SU-DHL-6 (cell line): Measurements from ENCODE around the gene DGLUCY.

Experiments
- H2AFZ ChIP-seq: fragments of 200-600 bp; sonication (generic); 2 replicates; pipeline ENCODE4 v1.6.1; 2014; ENCODE audit warnings: low read depth, mild to moderate bottlenecking, moderate library complexity, mixed read lengths, antibody characterized with exemption, low read length; ENCODE audit not compliant: severe bottlenecking
- H3F3A ChIP-seq: fragments of 200-600 bp; shearing (Covaris generic); 2 replicates; pipeline ENCODE4 v1.6.0; 2016; ENCODE audit warnings: antibody characterized with exemption, mild to moderate bottlenecking; ENCODE audit not compliant: insufficient read depth
- H3K27ac ChIP-seq: fragments of 200-600 bp; sonication (generic); 2 replicates; pipeline ENCODE4 v1.5.1; 2016; ENCODE audit warnings: low read depth, mild to moderate bottlenecking, low read length, moderate library complexity, mixed read lengths
- H3K27me3 ChIP-seq: fragments of 200-600 bp; sonication (generic), shearing (Covaris generic); 2 replicates; pipeline ENCODE4 v1.6.0; 2014; ENCODE audit warnings: mild to moderate bottlenecking, low read length
- H3K36me3 ChIP-seq: fragments of 200-600 bp; sonication (generic); 2 replicates; pipeline ENCODE4 v1.6.1; 2014; ENCODE audit warnings: mild to moderate bottlenecking, low read length, mixed read lengths
- H3K4me2 ChIP-seq: fragments of 300-600, 200-600 bp; shearing (Covaris generic), sonication (generic); 2 replicates; pipeline ENCODE4 v1.6.0; 2014; ENCODE audit warnings: low read length, low read depth, mild to moderate bottlenecking; ENCODE audit not compliant: poor library complexity, severe bottlenecking
- H3K4me3 ChIP-seq: fragments of 200-600 bp; sonication (generic); 2 replicates; pipeline ENCODE4 v1.5.1; 2014; ENCODE audit warnings: antibody characterized with exemption, low read length, mild to moderate bottlenecking, mixed read lengths; ENCODE audit not compliant: insufficient read depth, poor library complexity, severe bottlenecking
- H3K79me2 ChIP-seq: fragments of 200-600 bp; sonication (generic); 2 replicates; pipeline ENCODE4 v1.6.1; 2014; ENCODE audit warnings: mild to moderate bottlenecking, low read length, moderate library complexity; ENCODE audit not compliant: insufficient read depth
- H3K9ac ChIP-seq: fragments of 200-600 bp; sonication (generic); 2 replicates; pipeline ENCODE4 v1.7.0; 2014; ENCODE audit warnings: mild to moderate bottlenecking, low read length
- H3K9me2 ChIP-seq: fragments of 200-600 bp; sonication (generic); replicated peaks from 2 replicates; pipeline ENCODE4 v1.6.1; 2014; ENCODE audit warnings: low read length; ENCODE audit not compliant: insufficient read depth
- H3K9me3 ChIP-seq: fragments of 200-600 bp; sonication (generic); 2 replicates; pipeline ENCODE4 v1.6.1; 2014; ENCODE audit warnings: low read length, mixed read lengths; ENCODE audit not compliant: insufficient read depth
- H4K20me1 ChIP-seq: fragments of 200-600 bp; sonication (generic); 2 replicates; pipeline ENCODE4 v1.6.1; 2014; ENCODE audit warnings: low read depth, mild to moderate bottlenecking, antibody characterized with exemption, low read length, moderate library complexity, mixed read lengths
- EZH2phosphoT487 ChIP-seq: fragments of 200-600 bp; sonication (generic), shearing (Covaris generic); conservative IDR thresholded peaks from 2 replicates; pipeline ENCODE4 v1.6.1; 2018; ENCODE audit warnings: mild to moderate bottlenecking, antibody characterized with exemption, low read length, moderate library complexity, mixed read lengths
- TF ChIP-seq, protein P1 (sequence below): fragments of 200-600 bp; sonication (generic); IDR thresholded peaks from one replicate; pipeline ENCODE4 v1.5.1; 2017; ENCODE audit warnings: antibody characterized with exemption, mild to moderate bottlenecking, low read length, moderate library complexity; ENCODE audit not compliant: insufficient read depth, poor library complexity, severe bottlenecking

The DGLUCY gene

DNA sequence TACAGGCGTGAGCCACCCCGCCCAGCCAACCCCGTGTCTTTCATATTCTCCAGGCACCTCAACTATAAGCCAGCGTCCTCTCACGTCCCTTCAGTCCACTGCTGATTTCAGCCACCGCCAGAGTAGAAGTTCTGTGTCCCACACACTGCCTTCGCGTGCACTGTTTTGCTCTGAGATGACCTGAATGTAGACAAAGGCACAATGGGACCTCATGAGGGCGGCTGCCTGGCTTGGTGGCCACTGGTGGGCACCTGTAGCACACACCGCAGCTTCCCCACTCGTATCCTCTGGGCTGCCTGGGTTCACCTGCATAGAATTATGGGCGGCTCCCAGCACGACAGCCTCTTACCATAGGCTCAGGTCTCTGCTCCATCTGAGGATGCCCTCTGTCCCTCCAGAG lies 73.4 kb downstream of the DGLUCY start:
- no peaks in the 10 kb centered on the region for H3K27me3 ChIP-seq
- no peaks in the 10 kb centered on the region for H3K9me3 ChIP-seq
- no peaks in the 10 kb centered on the region for H3K79me2 ChIP-seq
- H3K9ac ChIP-seq = no peak overlapping the region
- no peak overlapping the region for H3K4me2 ChIP-seq
- no peaks in the 10 kb centered on the region for H3F3A ChIP-seq
- H3K4me3 ChIP-seq = no peak overlapping the region
- no peaks in the 10 kb centered on the region for H3K36me3 ChIP-seq
- TF ChIP-seq, protein P1, sequence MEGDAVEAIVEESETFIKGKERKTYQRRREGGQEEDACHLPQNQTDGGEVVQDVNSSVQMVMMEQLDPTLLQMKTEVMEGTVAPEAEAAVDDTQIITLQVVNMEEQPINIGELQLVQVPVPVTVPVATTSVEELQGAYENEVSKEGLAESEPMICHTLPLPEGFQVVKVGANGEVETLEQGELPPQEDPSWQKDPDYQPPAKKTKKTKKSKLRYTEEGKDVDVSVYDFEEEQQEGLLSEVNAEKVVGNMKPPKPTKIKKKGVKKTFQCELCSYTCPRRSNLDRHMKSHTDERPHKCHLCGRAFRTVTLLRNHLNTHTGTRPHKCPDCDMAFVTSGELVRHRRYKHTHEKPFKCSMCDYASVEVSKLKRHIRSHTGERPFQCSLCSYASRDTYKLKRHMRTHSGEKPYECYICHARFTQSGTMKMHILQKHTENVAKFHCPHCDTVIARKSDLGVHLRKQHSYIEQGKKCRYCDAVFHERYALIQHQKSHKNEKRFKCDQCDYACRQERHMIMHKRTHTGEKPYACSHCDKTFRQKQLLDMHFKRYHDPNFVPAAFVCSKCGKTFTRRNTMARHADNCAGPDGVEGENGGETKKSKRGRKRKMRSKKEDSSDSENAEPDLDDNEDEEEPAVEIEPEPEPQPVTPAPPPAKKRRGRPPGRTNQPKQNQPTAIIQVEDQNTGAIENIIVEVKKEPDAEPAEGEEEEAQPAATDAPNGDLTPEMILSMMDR = no peak
- TF ChIP-seq EZH2phosphoT487 = no peak
- no peaks in the 10 kb centered on the region for H4K20me1 ChIP-seq
- no peak overlapping the region for H2AFZ ChIP-seq
- no peaks in the 10 kb centered on the region for H3K9me2 ChIP-seq
- H3K27ac ChIP-seq = no peak overlapping the region

DNA sequence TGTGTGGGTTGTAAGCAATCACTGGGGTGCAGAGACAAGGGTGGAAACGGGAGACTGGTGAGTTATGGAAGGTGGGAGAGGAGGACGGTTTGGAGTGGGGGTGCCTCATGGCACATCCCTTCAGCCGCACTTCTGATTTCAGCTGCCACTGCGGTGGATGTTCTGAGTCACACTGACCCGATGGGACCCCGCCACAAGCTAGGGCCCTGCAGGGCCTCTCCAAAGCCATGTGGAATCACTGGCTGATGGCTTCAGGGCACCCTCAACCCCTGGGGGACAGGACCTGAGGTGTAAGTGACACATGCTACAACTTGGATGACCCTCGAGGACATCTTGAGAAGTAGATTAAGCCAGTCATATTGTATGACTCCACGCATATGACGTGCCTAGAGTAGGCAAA lies 77.0 kb downstream of the DGLUCY start:
- no peaks in the 10 kb centered on the region for H3K9me2 ChIP-seq
- no peaks in the 10 kb centered on the region for H3K79me2 ChIP-seq
- no peak overlapping the region for H3K27ac ChIP-seq
- no peak overlapping the region for H3K9ac ChIP-seq
- H3F3A ChIP-seq = no peaks in the 10 kb centered on the region
- TF ChIP-seq EZH2phosphoT487 = no peak
- TF ChIP-seq, protein P1 = no peak
- no peaks in the 10 kb centered on the region for H3K9me3 ChIP-seq
- no peaks in the 10 kb centered on the region for H4K20me1 ChIP-seq
- H3K36me3 ChIP-seq = no peaks in the 10 kb centered on the region
- H2AFZ ChIP-seq = no peak overlapping the region
- H3K4me2 ChIP-seq = no peak overlapping the region
- no peaks in the 10 kb centered on the region for H3K27me3 ChIP-seq
- H3K4me3 ChIP-seq = no peak overlapping the region

DNA sequence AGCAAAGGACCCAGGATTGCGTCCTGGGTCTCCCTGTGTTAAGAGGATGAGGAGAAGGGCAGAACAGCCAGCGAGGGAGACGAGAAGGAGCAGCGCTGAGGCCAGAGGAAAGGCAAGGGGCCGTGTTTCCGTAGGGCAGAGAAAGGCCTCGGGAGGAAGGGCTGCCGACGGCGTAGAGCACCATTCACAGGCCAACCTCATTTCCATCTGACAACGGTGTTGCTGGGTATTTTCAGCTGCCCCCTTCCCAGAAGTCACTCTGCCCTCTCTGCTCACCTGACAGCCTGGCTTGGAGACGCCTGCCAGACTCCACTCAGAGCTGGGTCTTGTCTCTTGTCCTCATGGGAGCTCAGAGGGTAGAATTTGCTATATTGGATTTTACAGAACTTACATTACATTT lies 79.2 kb downstream of the DGLUCY start:
- Histone ChIP-seq H3K9ac (no peak overlapping the region), H2AFZ (no peak overlapping the region), H3K79me2 (no peaks in the 10 kb centered on the region), H3K4me3 (no peak overlapping the region), H3K9me3 (no peaks in the 10 kb centered on the region), H4K20me1 (no peaks in the 10 kb centered on the region), H3K36me3 (no peaks in the 10 kb centered on the region), H3K27ac (no peak overlapping the region), H3K27me3 (no peaks in the 10 kb centered on the region), H3K4me2 (no peak overlapping the region), H3K9me2 (no peaks in the 10 kb centered on the region), H3F3A (no peaks in the 10 kb centered on the region)
- TF ChIP-seq EZH2phosphoT487 = no peak
- TF ChIP-seq, protein P1 = no peak
